Breast epithelium (tissue), 3 donors: Measurements from ENCODE around the gene THSD4.

ENCODE experiments used
- CTCF ChIP-seq, 3 donors: fragments of 450-650 bp; IDR thresholded peaks; one replicate each; pipeline ENCODE4 v1.5.1; 2016 to 2017; ENCODE audit warnings: antibody characterized with exemption in 3 of 3, mild to moderate bottlenecking in 3 of 3, moderate library complexity in 3 of 3
- POLR2AphosphoS5 ChIP-seq, 3 donors: sonication (generic); formaldehyde crosslinking; IDR thresholded peaks; one replicate each; pipeline ENCODE4 v1.6.1; 2017; ENCODE audit warnings: antibody characterized with exemption in 3 of 3

DNA sequence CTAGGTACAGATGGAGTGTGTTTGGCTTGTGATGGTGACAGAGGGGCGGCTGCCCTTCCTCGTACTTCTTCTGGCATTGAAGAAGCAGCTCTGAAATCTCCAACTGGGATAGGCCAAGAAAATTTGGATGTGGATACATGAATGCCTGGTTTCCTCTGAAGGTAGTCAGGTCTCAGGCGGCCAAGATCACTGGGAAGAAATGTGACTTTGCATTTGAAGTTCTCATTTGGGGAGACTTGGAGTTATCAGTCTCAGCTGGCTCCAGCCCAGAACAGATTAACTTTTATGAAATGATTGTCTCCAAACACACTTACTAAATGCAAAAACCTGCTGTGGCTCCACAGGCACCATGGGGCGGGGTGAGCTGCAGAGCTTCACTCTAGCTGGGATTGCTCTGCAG lies 215.9 kb downstream of the THSD4 start:
- TF ChIP-seq CTCF (IDR thresholded peaks at IDR 0.05) (no peak), POLR2AphosphoS5 (IDR thresholded peaks at IDR 0.05) (no peak)
